Liver (tissue), 3 donors: ENCODE measurements around the gene WHRN.

ENCODE experiments used
- ATF3 ChIP-seq: IDR thresholded peaks from 2 replicates; pipeline ENCODE4 v1.6.1; 2016; ENCODE audit warnings: antibody characterized with exemption
- CTCF ChIP-seq: fragments of 150-350 bp; IDR thresholded peaks from 2 replicates; pipeline ENCODE4 v1.5.1; 2017; ENCODE audit warnings: improper control_type of control experiment, low read depth, low read length; ENCODE audit not compliant: missing input control
- FOXA1 ChIP-seq: IDR thresholded peaks from 2 replicates; pipeline ENCODE4 v1.6.1; 2016; ENCODE audit warnings: antibody characterized with exemption
- GABPA ChIP-seq, 2 donors: IDR thresholded peaks in 1 of 2; conservative IDR thresholded peaks in 1 of 2; 2 replicates each; pipeline ENCODE4 v1.6.1; 2016; ENCODE audit warnings: antibody characterized with exemption in 2 of 2, mild to moderate bottlenecking in 1 of 2, moderate library complexity in 1 of 2
- HNF4G ChIP-seq: IDR thresholded peaks from 2 replicates; pipeline ENCODE4 v1.6.1; 2016; ENCODE audit warnings: antibody characterized with exemption
- JUND ChIP-seq, 2 donors: IDR thresholded peaks; 2 replicates each; pipeline ENCODE4 v1.6.1; 2016; ENCODE audit warnings: antibody characterized with exemption in 2 of 2
- MAX ChIP-seq: IDR thresholded peaks from 2 replicates; pipeline ENCODE4 v1.6.1; 2016; ENCODE audit warnings: antibody characterized with exemption
- RAD21 ChIP-seq, 2 donors: IDR thresholded peaks; 2 replicates each; pipeline ENCODE4 v1.6.1; 2016; ENCODE audit warnings: antibody characterized with exemption in 2 of 2, mild to moderate bottlenecking in 2 of 2
- REST ChIP-seq: IDR thresholded peaks from 2 replicates; pipeline ENCODE4 v1.6.1; 2016; ENCODE audit warnings: antibody characterized with exemption, mild to moderate bottlenecking
- SP1 ChIP-seq: IDR thresholded peaks from 2 replicates; pipeline ENCODE4 v1.6.1; 2018; ENCODE audit warnings: antibody characterized with exemption, mild to moderate bottlenecking
- TAF1 ChIP-seq: conservative IDR thresholded peaks from 2 replicates; pipeline ENCODE4 v1.6.1; 2016; ENCODE audit warnings: antibody characterized with exemption, mild to moderate bottlenecking
- YY1 ChIP-seq: IDR thresholded peaks from 2 replicates; pipeline ENCODE4 v1.6.1; 2016; ENCODE audit warnings: antibody characterized with exemption, mild to moderate bottlenecking
- ZBTB33 ChIP-seq: IDR thresholded peaks from 2 replicates; pipeline ENCODE4 v1.6.1; 2016; ENCODE audit warnings: antibody characterized with exemption
- donor health status: healthy.
- donor health status: healthy.

GRCh38 chr9:114437401-114437893, 67.8 kb downstream of the WHRN start:
- TF ChIP-seq CTCF (no peak), REST (no peak), GABPA (IDR thresholded peaks at IDR 0.05 in 1 of 2, conservative IDR thresholded peaks at IDR 0.05 in 1 of 2) (no peak), ATF3 (no peak), MAX (no peak), HNF4G (no peak), FOXA1 (no peak), SP1 (no peak), TAF1 (no peak), RAD21 (IDR thresholded peaks at IDR 0.05) (no peak), YY1 (no peak), JUND (IDR thresholded peaks at IDR 0.05) (no peak), ZBTB33 (no peak)
